Stimulated activated CD8-positive, alpha-beta memory T cell treated with anti-CD3 and anti-CD28 coated beads, Interleukin-7, amount 100 ng/mL, for 4 hours (primary cell): ENCODE measurements around the gene TEX54.
A peak's percentile ranks its signal among the peaks of the same experiment; 100 is the strongest.

ENCODE experiments used
- DNase-seq, 2 donors: peaks; one replicate each; pipeline ENCODE4 v3.0.0-alpha.2; 2020; ENCODE audit warnings: low read depth in 2 of 2

TEX54 gene

GRCh38 chr11:62788991-62789390 lies 43.6 kb downstream of the TEX54 start:
- no peak for DNase-seq

- peak; percentile 97 to 98 for DNase-seq
These were observed 45.5 kb downstream of the TEX54 start, which contains the start of gene TMEM179B for GRCh38 chr11:62787005-62787759. Gene TMEM179B, plus strand, starts transcription at chr11:62787402. Its CDS starts 30 bp downstream, at chr11:62787432.

- peak; percentile 69 to 76 for DNase-seq
These were observed 46.2 kb downstream of the TEX54 start for GRCh38 chr11:62786318-62787004.

GRCh38 chr11:62782753-62783152 lies 49.9 kb downstream of the TEX54 start:
- no peak for DNase-seq
